Measurements from ENCODE around the gene SNTG2. TPM values are rescaled to one million over a fixed set of nuclear protein-coding genes. Genes with fewer than 3 reads are reported as not detected.

The SNTG2 gene
- total and polyA plus RNA-seq, 4 donors, result not detected

DNA sequence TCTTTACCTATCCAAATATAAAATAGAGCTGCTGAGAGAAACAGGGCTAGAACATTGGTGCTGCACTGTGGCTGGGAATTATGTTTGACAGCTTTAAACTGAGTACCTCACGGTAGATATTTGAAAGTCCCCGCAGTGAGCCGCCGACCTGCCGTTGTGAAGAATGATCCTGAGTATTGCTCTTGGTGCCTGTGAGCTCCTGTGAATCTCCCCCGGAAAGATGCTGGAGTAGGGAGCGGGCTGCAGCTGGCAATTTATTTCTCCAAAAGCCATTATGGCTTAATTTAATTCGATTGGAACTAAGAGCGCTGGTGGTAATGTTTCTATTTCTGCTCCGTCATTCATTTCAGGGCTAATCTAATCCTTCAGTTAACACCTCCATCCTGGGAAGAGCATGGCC lies 333.2 kb downstream of the SNTG2 start:
- WGBS, result 75% methylated on average over 10 of the region's 10 CpGs
- H3K4me3 ChIP-seq (ENCODE audit: low read depth in 1 of 3, low read length in 3 of 3), result no peak overlapping the region
- no peak overlapping the region for H3K27ac ChIP-seq (ENCODE audit: low read depth in 1 of 2, low read length in 2 of 2)
- no peaks in the 10 kb centered on the region for H3K36me3 ChIP-seq (ENCODE audit: control insufficient read depth in 4 of 4, insufficient read depth in 3 of 4, low read depth in 1 of 4, low read length in 3 of 4)
- H3K9ac ChIP-seq (ENCODE audit: low read depth in 1 of 2, low read length in 2 of 2), result no peak overlapping the region
- H3K9me3 ChIP-seq (ENCODE audit: control insufficient read depth in 4 of 4, low read length in 3 of 4), result no peaks in the 10 kb centered on the region
- TF ChIP-seq, protein P1, sequence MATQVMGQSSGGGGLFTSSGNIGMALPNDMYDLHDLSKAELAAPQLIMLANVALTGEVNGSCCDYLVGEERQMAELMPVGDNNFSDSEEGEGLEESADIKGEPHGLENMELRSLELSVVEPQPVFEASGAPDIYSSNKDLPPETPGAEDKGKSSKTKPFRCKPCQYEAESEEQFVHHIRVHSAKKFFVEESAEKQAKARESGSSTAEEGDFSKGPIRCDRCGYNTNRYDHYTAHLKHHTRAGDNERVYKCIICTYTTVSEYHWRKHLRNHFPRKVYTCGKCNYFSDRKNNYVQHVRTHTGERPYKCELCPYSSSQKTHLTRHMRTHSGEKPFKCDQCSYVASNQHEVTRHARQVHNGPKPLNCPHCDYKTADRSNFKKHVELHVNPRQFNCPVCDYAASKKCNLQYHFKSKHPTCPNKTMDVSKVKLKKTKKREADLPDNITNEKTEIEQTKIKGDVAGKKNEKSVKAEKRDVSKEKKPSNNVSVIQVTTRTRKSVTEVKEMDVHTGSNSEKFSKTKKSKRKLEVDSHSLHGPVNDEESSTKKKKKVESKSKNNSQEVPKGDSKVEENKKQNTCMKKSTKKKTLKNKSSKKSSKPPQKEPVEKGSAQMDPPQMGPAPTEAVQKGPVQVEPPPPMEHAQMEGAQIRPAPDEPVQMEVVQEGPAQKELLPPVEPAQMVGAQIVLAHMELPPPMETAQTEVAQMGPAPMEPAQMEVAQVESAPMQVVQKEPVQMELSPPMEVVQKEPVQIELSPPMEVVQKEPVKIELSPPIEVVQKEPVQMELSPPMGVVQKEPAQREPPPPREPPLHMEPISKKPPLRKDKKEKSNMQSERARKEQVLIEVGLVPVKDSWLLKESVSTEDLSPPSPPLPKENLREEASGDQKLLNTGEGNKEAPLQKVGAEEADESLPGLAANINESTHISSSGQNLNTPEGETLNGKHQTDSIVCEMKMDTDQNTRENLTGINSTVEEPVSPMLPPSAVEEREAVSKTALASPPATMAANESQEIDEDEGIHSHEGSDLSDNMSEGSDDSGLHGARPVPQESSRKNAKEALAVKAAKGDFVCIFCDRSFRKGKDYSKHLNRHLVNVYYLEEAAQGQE (IDR thresholded peaks at IDR 0.05), result no peak
- TF ChIP-seq NR2F2 (IDR thresholded peaks at IDR 0.05) (no peak), FOXA2 (IDR thresholded peaks at IDR 0.05) (no peak), EGR1 (IDR thresholded peaks at IDR 0.05; ENCODE audit: low read depth in 2 of 2) (no peak), HNF4G (IDR thresholded peaks at IDR 0.05) (no peak)
- TF ChIP-seq, protein P2, sequence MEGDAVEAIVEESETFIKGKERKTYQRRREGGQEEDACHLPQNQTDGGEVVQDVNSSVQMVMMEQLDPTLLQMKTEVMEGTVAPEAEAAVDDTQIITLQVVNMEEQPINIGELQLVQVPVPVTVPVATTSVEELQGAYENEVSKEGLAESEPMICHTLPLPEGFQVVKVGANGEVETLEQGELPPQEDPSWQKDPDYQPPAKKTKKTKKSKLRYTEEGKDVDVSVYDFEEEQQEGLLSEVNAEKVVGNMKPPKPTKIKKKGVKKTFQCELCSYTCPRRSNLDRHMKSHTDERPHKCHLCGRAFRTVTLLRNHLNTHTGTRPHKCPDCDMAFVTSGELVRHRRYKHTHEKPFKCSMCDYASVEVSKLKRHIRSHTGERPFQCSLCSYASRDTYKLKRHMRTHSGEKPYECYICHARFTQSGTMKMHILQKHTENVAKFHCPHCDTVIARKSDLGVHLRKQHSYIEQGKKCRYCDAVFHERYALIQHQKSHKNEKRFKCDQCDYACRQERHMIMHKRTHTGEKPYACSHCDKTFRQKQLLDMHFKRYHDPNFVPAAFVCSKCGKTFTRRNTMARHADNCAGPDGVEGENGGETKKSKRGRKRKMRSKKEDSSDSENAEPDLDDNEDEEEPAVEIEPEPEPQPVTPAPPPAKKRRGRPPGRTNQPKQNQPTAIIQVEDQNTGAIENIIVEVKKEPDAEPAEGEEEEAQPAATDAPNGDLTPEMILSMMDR (IDR thresholded peaks at IDR 0.05; ENCODE audit: low read depth, low read length, missing input control), result no peak
- H3K4me1 ChIP-seq (ENCODE audit: control insufficient read depth in 4 of 4, insufficient read depth in 4 of 4, low read length in 3 of 4), result no peaks in the 10 kb centered on the region
- DNase-seq (ENCODE audit: low spot score), result no peak
- H3K27me3 ChIP-seq (ENCODE audit: control insufficient read depth in 4 of 4, insufficient read depth in 4 of 4, low read length in 3 of 4), result no peaks in the 10 kb centered on the region

DNA sequence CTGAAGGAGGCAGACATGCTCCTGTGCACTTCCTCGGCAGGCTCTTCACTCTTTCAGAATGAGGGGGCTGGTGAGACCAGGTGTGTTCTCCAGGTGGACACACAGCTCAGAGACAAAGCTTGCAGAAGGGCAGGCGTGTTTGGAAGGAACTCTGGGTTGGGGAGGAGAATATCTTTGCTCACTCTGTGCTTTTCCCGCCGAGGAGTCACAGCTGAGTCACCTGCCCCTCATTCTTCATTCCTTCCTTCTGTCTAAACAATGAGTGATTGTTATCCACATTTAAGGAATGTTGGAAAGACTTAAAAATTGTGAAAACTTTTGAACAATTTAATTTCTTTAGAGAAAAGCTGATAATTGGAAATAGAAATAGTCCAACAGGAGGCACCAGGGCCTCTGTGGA lies 336.3 kb downstream of the SNTG2 start:
- TF ChIP-seq TAF1 (conservative IDR thresholded peaks at IDR 0.05), result no peak
- TF ChIP-seq GABPA (IDR thresholded peaks at IDR 0.05 in 1 of 2, conservative IDR thresholded peaks at IDR 0.05 in 1 of 2), result no peak
- no peak for TF ChIP-seq SP1 (IDR thresholded peaks at IDR 0.05)
- TF ChIP-seq FOXA2 (IDR thresholded peaks at IDR 0.05), result no peak
- no peak for TF ChIP-seq RXRA (IDR thresholded peaks at IDR 0.05)
- no peak for TF ChIP-seq HNF4A (conservative IDR thresholded peaks at IDR 0.05)
- TF ChIP-seq JUND (IDR thresholded peaks at IDR 0.05), result no peak
- TF ChIP-seq, protein P2 (IDR thresholded peaks at IDR 0.05; ENCODE audit: low read depth, low read length, missing input control), result no peak
- TF ChIP-seq, protein P3, sequence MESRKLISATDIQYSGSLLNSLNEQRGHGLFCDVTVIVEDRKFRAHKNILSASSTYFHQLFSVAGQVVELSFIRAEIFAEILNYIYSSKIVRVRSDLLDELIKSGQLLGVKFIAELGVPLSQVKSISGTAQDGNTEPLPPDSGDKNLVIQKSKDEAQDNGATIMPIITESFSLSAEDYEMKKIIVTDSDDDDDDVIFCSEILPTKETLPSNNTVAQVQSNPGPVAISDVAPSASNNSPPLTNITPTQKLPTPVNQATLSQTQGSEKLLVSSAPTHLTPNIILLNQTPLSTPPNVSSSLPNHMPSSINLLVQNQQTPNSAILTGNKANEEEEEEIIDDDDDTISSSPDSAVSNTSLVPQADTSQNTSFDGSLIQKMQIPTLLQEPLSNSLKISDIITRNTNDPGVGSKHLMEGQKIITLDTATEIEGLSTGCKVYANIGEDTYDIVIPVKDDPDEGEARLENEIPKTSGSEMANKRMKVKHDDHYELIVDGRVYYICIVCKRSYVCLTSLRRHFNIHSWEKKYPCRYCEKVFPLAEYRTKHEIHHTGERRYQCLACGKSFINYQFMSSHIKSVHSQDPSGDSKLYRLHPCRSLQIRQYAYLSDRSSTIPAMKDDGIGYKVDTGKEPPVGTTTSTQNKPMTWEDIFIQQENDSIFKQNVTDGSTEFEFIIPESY (IDR thresholded peaks at IDR 0.05), result no peak
- TF ChIP-seq, protein P1 (IDR thresholded peaks at IDR 0.05), result no peak
- no peak for TF ChIP-seq HNF4G (IDR thresholded peaks at IDR 0.05)
- H3K27ac ChIP-seq (ENCODE audit: low read depth in 1 of 2, low read length in 2 of 2), result no peak overlapping the region
- no peaks in the 10 kb centered on the region for H3K36me3 ChIP-seq (ENCODE audit: control insufficient read depth in 4 of 4, insufficient read depth in 3 of 4, low read depth in 1 of 4, low read length in 3 of 4)
- no peak overlapping the region for H3K9ac ChIP-seq (ENCODE audit: low read depth in 1 of 2, low read length in 2 of 2)
- no peak for DNase-seq (ENCODE audit: low spot score)
- no peak overlapping the region for H3K4me3 ChIP-seq (ENCODE audit: low read depth in 1 of 3, low read length in 3 of 3)
- 65% methylated on average over 4 of the region's 4 CpGs for WGBS
- H3K4me1 ChIP-seq (ENCODE audit: control insufficient read depth in 4 of 4, insufficient read depth in 4 of 4, low read length in 3 of 4), result no peaks in the 10 kb centered on the region
- H3K9me3 ChIP-seq (ENCODE audit: control insufficient read depth in 4 of 4, low read length in 3 of 4), result no peaks in the 10 kb centered on the region
- H3K27me3 ChIP-seq (ENCODE audit: control insufficient read depth in 4 of 4, insufficient read depth in 4 of 4, low read length in 3 of 4), result no peaks in the 10 kb centered on the region
